Muscle of leg (tissue), 11 donors: ENCODE results near the gene CMPK1. TPM values are rescaled to one million over a fixed set of nuclear protein-coding genes. Genes with fewer than 3 reads are reported as not detected.

ENCODE experiments used
- DNase-seq: peaks from one replicate; pipeline ENCODE4 v3.0.0; 2013
- H3K27ac ChIP-seq: one replicate; pipeline ENCODE4 v1.5.1; 2013; ENCODE audit warnings: mild to moderate bottlenecking, low read length, control low read depth
- H3K27me3 ChIP-seq: one replicate; pipeline ENCODE4 v1.6.1; 2013; ENCODE audit warnings: low read length; ENCODE audit not compliant: control insufficient read depth, insufficient read depth
- H3K36me3 ChIP-seq: one replicate; pipeline ENCODE4 v1.6.1; 2013; ENCODE audit warnings: low read length; ENCODE audit not compliant: control insufficient read depth, insufficient read depth
- H3K4me1 ChIP-seq: one replicate; pipeline ENCODE4 v1.6.1; 2013; ENCODE audit warnings: low read length; ENCODE audit not compliant: control insufficient read depth, insufficient read depth
- H3K4me3 ChIP-seq: one replicate; pipeline ENCODE4 v1.5.1; 2013; ENCODE audit warnings: low read length, control low read depth
- H3K9me3 ChIP-seq: replicated peaks from 2 replicates; pipeline ENCODE4 v1.6.1; 2013; ENCODE audit warnings: low read depth, low read length; ENCODE audit not compliant: control insufficient read depth
- WGBS: methylation state at CpG from one replicate; pipeline ENCODE4 v1.1.5; 2013; ENCODE audit warnings: missing lambda C conversion rate; ENCODE audit not compliant: insufficient coverage; 5-methylcytosine and 5-hydroxymethylcytosine counted together
- polyA plus RNA-seq, 8 donors: library from polyadenylated mRNA; unstranded; fragments of 120-200 nt; gene quantifications; one replicate each; pipeline versions ENCODE4 v1.2.1 to v1.2.3, GENCODE V29; 2013; ENCODE audit warnings: inconsistent platforms in 1 of 8, low replicate concordance in 1 of 8; ENCODE audit not compliant: insufficient read length in 8 of 8, insufficient read depth in 1 of 8
- total RNA-seq: library from RNA; stranded (reverse); fragments of 120-200 nt; gene quantifications from one replicate; pipeline ENCODE4 v1.2.4, GENCODE V29; 2013

Gene CMPK1
- total and polyA plus RNA-seq, 9 donors, result 52.2 to 77.6 (median 69.1) TPM

- WGBS, result under 1% methylated on average over 134 of the region's 134 CpGs
- no peak for DNase-seq
- H3K36me3 ChIP-seq, result no peaks in the 10 kb centered on the region
- H3K9me3 ChIP-seq, result no peaks in the 10 kb centered on the region
- peaks cover 2% of the 10 kb centered on the region for H3K4me1 ChIP-seq
- H3K4me3 ChIP-seq, result peak overlapping the region; percentile 24
- peaks cover 75% of the 10 kb centered on the region for H3K27me3 ChIP-seq
- H3K27ac ChIP-seq, result no peak overlapping the region
Observed at GRCh38 chr1:47416319-47417169, 83.0 kb downstream of the CMPK1 start.

- Histone ChIP-seq H3K4me3 (no peak overlapping the region), H3K36me3 (no peaks in the 10 kb centered on the region), H3K27ac (no peak overlapping the region), H3K9me3 (no peaks in the 10 kb centered on the region), H3K27me3 (peaks cover 71% of the 10 kb centered on the region), H3K4me1 (peaks cover 2% of the 10 kb centered on the region)
- WGBS, result 11% methylated on average over 37 of the region's 39 CpGs
- DNase-seq, result no peak
Observed at GRCh38 chr1:47417170-47418044, 83.8 kb downstream of the CMPK1 start.

- H3K4me3 ChIP-seq, result no peak overlapping the region
- peaks cover 2% of the 10 kb centered on the region for H3K4me1 ChIP-seq
- 75% methylated on average over 1 of the region's 2 CpGs for WGBS
- H3K27ac ChIP-seq, result no peak overlapping the region
- no peaks in the 10 kb centered on the region for H3K9me3 ChIP-seq
- no peaks in the 10 kb centered on the region for H3K36me3 ChIP-seq
- H3K27me3 ChIP-seq, result peaks cover 70% of the 10 kb centered on the region
- no peak for DNase-seq
Observed at GRCh38 chr1:47418122-47418521, 84.5 kb downstream of the CMPK1 start.

- no peaks in the 10 kb centered on the region for H3K36me3 ChIP-seq
- peaks cover 69% of the 10 kb centered on the region for H3K27me3 ChIP-seq
- H3K27ac ChIP-seq, result no peak overlapping the region
- DNase-seq, result no peak
- peaks cover 2% of the 10 kb centered on the region for H3K4me1 ChIP-seq
- H3K4me3 ChIP-seq, result no peak overlapping the region
- 73% methylated on average over 2 of the region's 6 CpGs for WGBS
- H3K9me3 ChIP-seq, result no peaks in the 10 kb centered on the region
Observed at GRCh38 chr1:47418681-47419325, 85.2 kb downstream of the CMPK1 start.

GRCh38 chr1:47420547-47420946, 87.0 kb downstream of the CMPK1 start:
- Histone ChIP-seq H3K9me3 (no peaks in the 10 kb centered on the region), H3K4me1 (peaks cover 2% of the 10 kb centered on the region), H3K4me3 (no peak overlapping the region), H3K27me3 (peaks cover 69% of the 10 kb centered on the region), H3K27ac (no peak overlapping the region), H3K36me3 (no peaks in the 10 kb centered on the region)
- 100% methylated on average over 1 of the region's 4 CpGs for WGBS
- DNase-seq, result no peak

- no peak for DNase-seq
- H3K27me3 ChIP-seq, result peaks cover 57% of the 10 kb centered on the region
- no peak overlapping the region for H3K4me3 ChIP-seq
- H3K4me1 ChIP-seq, result no peaks in the 10 kb centered on the region
- H3K9me3 ChIP-seq, result no peaks in the 10 kb centered on the region
- no peak overlapping the region for H3K27ac ChIP-seq
- H3K36me3 ChIP-seq, result no peaks in the 10 kb centered on the region
- no CpG with 5 or more reads among the region's 2 CpGs for WGBS
Observed at GRCh38 chr1:47423872-47424271, 90.3 kb downstream of the CMPK1 start.

- Histone ChIP-seq H3K36me3 (no peaks in the 10 kb centered on the region), H3K27me3 (peaks cover 54% of the 10 kb centered on the region), H3K27ac (no peak overlapping the region), H3K4me1 (no peaks in the 10 kb centered on the region), H3K4me3 (no peak overlapping the region), H3K9me3 (no peaks in the 10 kb centered on the region)
- peak; percentile 63 for DNase-seq
- 6% methylated on average over 4 of the region's 6 CpGs for WGBS
Observed at GRCh38 chr1:47424336-47424982, 90.9 kb downstream of the CMPK1 start.

Other genes starting within 250 kb of the CMPK1 start
- gene CYP4A22, start 196.3 kb upstream of the CMPK1 start, total RNA-seq, result not detected
- under 1 TPM in 3 of 8 donors, not detected in 5; 0.07 to 0.20 (median 0.14) TPM for gene CYP4A22, start 196.3 kb upstream of the CMPK1 start, polyA plus RNA-seq
- gene PDZK1IP1, start 143.8 kb upstream of the CMPK1 start, total RNA-seq, result 0.09 TPM
- under 1 TPM in 6 of 8 donors, not detected in 2; 0.18 to 0.41 (median 0.25) TPM for gene PDZK1IP1, start 143.8 kb upstream of the CMPK1 start, polyA plus RNA-seq
- 3.0 TPM for gene TAL1, start 101.6 kb upstream of the CMPK1 start, total RNA-seq
- 1 to 10 TPM; 2.2 to 3.9 (median 3.3) TPM for gene TAL1, start 101.6 kb upstream of the CMPK1 start, polyA plus RNA-seq
- 5.1 TPM for gene STIL, start 19.6 kb upstream of the CMPK1 start, total RNA-seq
- gene STIL, start 19.6 kb upstream of the CMPK1 start, polyA plus RNA-seq, result 1 to 10 TPM; 3.6 to 6.0 (median 4.7) TPM
- gene FOXE3, start 82.5 kb downstream of the CMPK1 start, total RNA-seq, result not detected
- gene FOXE3, start 82.5 kb downstream of the CMPK1 start, polyA plus RNA-seq, result under 1 TPM in 6 of 8 donors, not detected in 2; 0.05 to 0.20 (median 0.09) TPM
- gene FOXD2, start 104.3 kb downstream of the CMPK1 start, total RNA-seq, result 0.22 TPM
- under 1 TPM; 0.14 to 0.64 (median 0.29) TPM for gene FOXD2, start 104.3 kb downstream of the CMPK1 start, polyA plus RNA-seq